GM12878 (cell line): ENCODE results near the gene UNC5B. TPM values are rescaled to one million over a fixed set of nuclear protein-coding genes. Genes with fewer than 3 reads are reported as not detected.

Source experiments
- ATAC-seq: fragments of 200-7000 bp; cut with Tn5 transposase; 3 replicates; pipeline ENCODE4 v1.9.1; 2020; ENCODE audit warnings: mild to moderate bottlenecking, moderate library complexity
- BruUV-seq: library from RNA; stranded (reverse); fragments of 400-500 nt; replicated peaks from 2 replicates; lab custom pipeline; 2021; lab: Mats Ljungman, UMichigan
- CTCF ChIA-PET: fragments of 300-600 bp; sonication (Branson Sonifier 250); formaldehyde crosslinking; extraction: SDS; loops from one replicate; lab custom pipeline; 2021; ENCODE audit warnings: inconsistent platforms; lab: Yijun Ruan, JAX
- POLR2A ChIA-PET: fragments of 350-600 bp; formaldehyde crosslinking; extraction: SDS; loops from one replicate; lab custom pipeline; 2021; ENCODE audit warnings: inconsistent platforms; lab: Charles Lee
- RAD21 ChIA-PET: fragments of 300-600 bp; sonication (Branson Sonifier 250); formaldehyde crosslinking; loops from one replicate; lab custom pipeline; 2023; ENCODE audit warnings: antibody characterized with exemption; ENCODE audit not compliant: unreplicated experiment; lab: Charles Lee
- SMC1A ChIA-PET: fragments of 300-600 bp; sonication (Branson Sonifier 250); formaldehyde crosslinking; loops from one replicate; lab custom pipeline; 2023; ENCODE audit not compliant: unreplicated experiment, uncharacterized antibody; lab: Charles Lee
- DNase-seq: peaks from one replicate; pipeline ENCODE4 v3.0.0-alpha.2; 2011; ENCODE audit warnings: low read depth, low spot score
- FAIRE-seq: peaks from 3 replicates; lab custom pipeline; 2011; peaks lifted over from hg19 to GRCh38; lab: Jason Lieb, UNC
- H2AFZ ChIP-seq: 2 replicates; pipeline ENCODE4 v1.6.0; 2011; ENCODE audit warnings: low read depth, low read length, control low read depth; ENCODE audit not compliant: control insufficient read depth
- H3K27ac ChIP-seq: 2 replicates; pipeline ENCODE4 v1.5.1; 2011; ENCODE audit warnings: control low read depth; ENCODE audit not compliant: control insufficient read depth, insufficient read depth
- H3K27me3 ChIP-seq, 2 experiments: replicated peaks in 1 of 2; 2 replicates each; pipeline versions ENCODE4 v1.6.0 to v1.6.1; 2011; ENCODE audit warnings: low read length in 1 of 2; ENCODE audit not compliant: control insufficient read depth in 2 of 2, insufficient read depth in 2 of 2
- H3K36me3 ChIP-seq, 2 experiments: 2 replicates each; pipeline ENCODE4 v1.5.1; 2011; ENCODE audit warnings: low read length in 1 of 2; ENCODE audit not compliant: control insufficient read depth in 2 of 2, insufficient read depth in 2 of 2
- H3K4me1 ChIP-seq: 2 replicates; pipeline ENCODE4 v1.6.1; 2011; ENCODE audit warnings: mild to moderate bottlenecking, low read length, moderate library complexity, mixed read lengths; ENCODE audit not compliant: control insufficient read depth, insufficient read depth
- H3K4me2 ChIP-seq: 2 replicates; pipeline ENCODE4 v1.6.0; 2011; ENCODE audit warnings: control low read depth; ENCODE audit not compliant: control insufficient read depth, insufficient read depth
- H3K4me3 ChIP-seq: fragments of 200-600 bp; sonication (generic); 2 replicates; pipeline ENCODE4 v1.5.1; 2016
- H3K79me2 ChIP-seq: 2 replicates; pipeline ENCODE4 v1.6.0; 2011; ENCODE audit warnings: low read length; ENCODE audit not compliant: control insufficient read depth, insufficient read depth
- H3K9ac ChIP-seq: 2 replicates; pipeline ENCODE4 v1.8.0; 2011; ENCODE audit warnings: low read length, control low read depth, mixed read lengths; ENCODE audit not compliant: control insufficient read depth, insufficient read depth
- H3K9me3 ChIP-seq: replicated peaks from 3 replicates; pipeline ENCODE4 v1.5.1; 2011; ENCODE audit warnings: mild to moderate bottlenecking, low read length; ENCODE audit not compliant: control insufficient read depth, insufficient read depth
- H4K20me1 ChIP-seq: 2 replicates; pipeline ENCODE4 v1.6.0; 2011; ENCODE audit not compliant: control insufficient read depth, insufficient read depth
- JUNB ChIP-seq: IDR thresholded peaks from 2 replicates; pipeline ENCODE4 v1.6.1; 2016; ENCODE audit warnings: antibody characterized with exemption, mild to moderate bottlenecking
- NFYA ChIP-seq: IDR thresholded peaks from 2 replicates; pipeline ENCODE4 v1.6.1; 2011; ENCODE audit warnings: low read depth, mild to moderate bottlenecking, low read length, improper control_type of control experiment, borderline replicate concordance
- RELA ChIP-seq: fragments of 450-650 bp; IDR thresholded peaks from 2 replicates; pipeline ENCODE4 v1.8.0; 2014; ENCODE audit warnings: borderline replicate concordance; ENCODE audit not compliant: partially characterized antibody
- TCF3 ChIP-seq: IDR thresholded peaks from 2 replicates; pipeline ENCODE4 v1.6.1; 2012; ENCODE audit warnings: low read depth, mild to moderate bottlenecking, low read length, borderline replicate concordance; ENCODE audit not compliant: insufficient read depth
- WGBS: methylation state at CpG from one replicate; pipeline ENCODE4 v1.1.6; 2016; ENCODE audit warnings: low lambda C conversion rate; ENCODE audit not compliant: insufficient replicate concordance, insufficient coverage; ENCODE audit errors: missing lambda C conversion rate; 5-methylcytosine and 5-hydroxymethylcytosine counted together
- in situ Hi-C: fragments of 300-500 bp; cut with MboI; formaldehyde crosslinking; loops from 9 replicates; pipeline ENCODE4 v1.14.3; 2018; ENCODE audit warnings: mixed read lengths
- intact Hi-C: fragments of 100-400 bp; cut with micrococcal nuclease; formaldehyde crosslinking; loops from one replicate; pipeline ENCODE4 v1.14.2; 2022; ENCODE audit not compliant: unreplicated experiment
- polyA plus RNA-seq, 11 experiments: library from polyadenylated mRNA; depleted of rRNA in 4 of 11; unstranded in 6 of 11; stranded (reverse) in 5 of 11; fragments of >200 nt; fragmentation: Nextera tagmentation in 4 of 11; fragmentation: Illumina TruSeq in 1 of 11; extraction: Ambion mirVana in 4 of 11; extraction: Trizol in 1 of 11; gene quantifications; 1 replicate in 1 of 11; 2 replicates in 10 of 11; pipeline versions ENCODE4 v1.2.1 to v1.2.3, GENCODE V29; 2011 to 2016; ENCODE audit warnings: inconsistent platforms in 2 of 11, missing spikeins in 2 of 11, low read depth in 1 of 11
- total RNA-seq, 4 experiments: library from RNA; depleted of rRNA in 3 of 4; stranded (reverse); fragments of >200 nt in 3 of 4; fragmentation: Illumina TruSeq in 1 of 4; extraction: Trizol in 1 of 4; gene quantifications; 2 replicates each; pipeline versions ENCODE4 v1.2.1 to v1.2.3, GENCODE V29; 2013 to 2021
- TF ChIP-seq, protein P1 (sequence below): IDR thresholded peaks from 2 replicates; pipeline ENCODE4 v1.6.1; 2011; ENCODE audit warnings: borderline replicate concordance, low read depth, mild to moderate bottlenecking, moderate library complexity, mixed read lengths, low read length; ENCODE audit not compliant: insufficient read depth; ENCODE audit errors: extremely low read length

Gene UNC5B
- total and polyA plus RNA-seq, 10 of the 15 experiments (the other 5 are each of a cell fraction or from before 2014, with no cell fraction given) = 0.03 to 0.08 TPM; not detected in 8

GRCh38 chr10:71294091-71294561 is 81.8 kb downstream of the UNC5B start:
- ChIA-PET CTCF (no interaction called here), SMC1A (no interaction called here), RAD21 (no interaction called here), POLR2A (interaction anchor here (0.6 kb wide), 1 partner anchor 109 kb away, joined by 3 read pairs; no protein-coding TSS in a partner anchor)
- no peak overlapping the region for H3K27ac ChIP-seq
- DNase-seq (no peak), FAIRE-seq (no peak), ATAC-seq (no peak)
- H2AFZ ChIP-seq = no peak overlapping the region
- H3K36me3 ChIP-seq = no peaks in the 10 kb centered on the region
- peaks cover 2 to 3% of the 10 kb centered on the region in 2 experiments; a peak in 3 of 4 replicates for H3K27me3 ChIP-seq
- TF ChIP-seq JUNB = no peak
- TF ChIP-seq, protein P1, sequence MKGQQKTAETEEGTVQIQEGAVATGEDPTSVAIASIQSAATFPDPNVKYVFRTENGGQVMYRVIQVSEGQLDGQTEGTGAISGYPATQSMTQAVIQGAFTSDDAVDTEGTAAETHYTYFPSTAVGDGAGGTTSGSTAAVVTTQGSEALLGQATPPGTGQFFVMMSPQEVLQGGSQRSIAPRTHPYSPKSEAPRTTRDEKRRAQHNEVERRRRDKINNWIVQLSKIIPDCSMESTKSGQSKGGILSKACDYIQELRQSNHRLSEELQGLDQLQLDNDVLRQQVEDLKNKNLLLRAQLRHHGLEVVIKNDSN = no peak
- 15% methylated on average over 6 of the region's 6 CpGs for WGBS
- BruUV-seq = no TSS peak
- no peaks in the 10 kb centered on the region for H3K9me3 ChIP-seq
- H3K79me2 ChIP-seq = no peaks in the 10 kb centered on the region
- H3K9ac ChIP-seq = no peak overlapping the region
- no peaks in the 10 kb centered on the region for H4K20me1 ChIP-seq
- intact Hi-C loops = no loop called here
- in situ Hi-C loops = no loop called here
- no peaks in the 10 kb centered on the region for H3K4me1 ChIP-seq
- no peak overlapping the region for H3K4me3 ChIP-seq
- no peak overlapping the region for H3K4me2 ChIP-seq

DNA sequence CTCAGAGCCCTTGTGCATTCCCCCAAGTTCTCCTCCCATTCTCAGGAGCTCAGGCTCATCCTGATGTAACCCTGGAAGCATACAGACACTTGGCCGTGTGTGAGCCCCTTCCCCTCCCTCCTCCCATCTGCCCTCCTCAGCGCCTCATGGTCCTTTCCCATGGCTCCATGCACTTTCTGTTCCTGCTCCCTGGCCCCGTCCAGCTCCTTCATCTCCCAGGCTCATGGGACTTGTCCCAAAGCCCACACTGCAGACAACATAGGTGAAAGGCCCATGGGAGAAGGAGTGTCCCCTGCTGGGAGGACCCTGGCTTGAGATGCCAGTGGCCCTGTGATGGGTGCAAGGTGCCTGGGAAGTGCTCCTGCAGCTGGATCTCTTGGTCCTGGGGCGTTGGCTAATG is 82.5 kb downstream of the UNC5B start:
- Histone ChIP-seq H3K4me3 (no peak overlapping the region), H3K79me2 (no peaks in the 10 kb centered on the region), H3K27me3 (peaks cover 2 to 5% of the 10 kb centered on the region in 2 experiments; a peak in 3 of 4 replicates), H2AFZ (no peak overlapping the region), H3K9me3 (no peaks in the 10 kb centered on the region), H3K27ac (no peak overlapping the region), H4K20me1 (no peaks in the 10 kb centered on the region), H3K4me1 (no peaks in the 10 kb centered on the region), H3K4me2 (no peak overlapping the region), H3K36me3 (no peaks in the 10 kb centered on the region), H3K9ac (no peak overlapping the region)
- ChIA-PET POLR2A (no interaction called here), CTCF (interaction anchor here (0.9 kb wide), 1 partner anchor 9 kb away, joined by 3 read pairs; no protein-coding TSS in a partner anchor), SMC1A (no interaction called here), RAD21 (no interaction called here)
- in situ Hi-C loops = no loop called here
- FAIRE-seq = no peak
- no peak for ATAC-seq
- no TSS peak for BruUV-seq
- TF ChIP-seq RELA (no peak), TCF3 (no peak), NFYA (no peak)
- WGBS = 0% methylated on average over 4 of the region's 4 CpGs
- DNase-seq = no peak
- intact Hi-C loops = no loop called here
